ENCODE results near the gene SGMS2. TPM values are rescaled to one million over a fixed set of nuclear protein-coding genes. Genes with fewer than 3 reads are reported as not detected.
A peak's percentile ranks its signal among the peaks of the same experiment; 100 is the strongest.
"Not testable (repeated sequence)": the region's sequence is repeated elsewhere in the genome, so short reads cannot be mapped to it uniquely, and the experiment has no call there.

Gene SGMS2
- total RNA-seq, 1 donor from 2014 or later = 28.0 TPM

DNA sequence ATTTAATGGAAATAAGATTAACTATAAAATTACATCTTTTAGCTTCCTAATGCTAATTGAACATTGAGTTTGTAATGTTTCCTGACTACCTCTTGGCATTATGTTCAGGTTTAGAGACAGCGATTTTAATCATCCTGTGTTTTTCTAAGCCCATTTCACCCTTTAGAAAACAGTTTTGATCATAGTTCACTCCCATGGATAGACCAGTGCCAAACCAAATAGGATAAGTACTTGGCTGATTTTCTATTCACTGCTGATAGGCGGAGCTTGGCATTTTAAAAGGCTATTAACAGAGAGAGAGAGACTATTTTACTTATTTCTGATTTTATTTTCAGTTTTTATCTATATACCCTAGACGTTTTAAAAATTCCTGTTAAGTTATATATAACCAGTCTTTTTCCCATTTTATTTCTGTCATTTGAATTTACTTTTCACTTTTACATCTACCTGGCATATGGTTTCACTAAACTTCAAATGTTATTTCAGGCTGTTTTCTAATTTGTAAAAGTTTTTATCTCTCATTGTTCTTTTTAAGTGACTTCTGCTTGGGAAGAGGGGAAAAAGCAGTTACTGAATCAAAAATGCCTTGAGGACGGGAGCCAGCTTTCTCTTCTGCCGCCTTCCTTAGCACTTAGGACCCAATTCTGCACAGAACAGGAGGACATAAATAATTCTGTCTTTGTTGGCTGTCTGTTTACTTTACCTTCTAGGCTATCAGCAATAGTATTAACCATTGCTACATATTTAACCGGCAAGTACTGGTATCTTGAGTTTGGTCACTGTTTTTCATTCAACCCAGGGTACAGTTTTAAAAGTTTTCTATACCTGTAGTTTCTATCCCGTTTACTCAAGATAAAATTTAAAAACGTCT lies 46.4 kb downstream of the SGMS2 start:
- ATAC-seq = no peak

DNA sequence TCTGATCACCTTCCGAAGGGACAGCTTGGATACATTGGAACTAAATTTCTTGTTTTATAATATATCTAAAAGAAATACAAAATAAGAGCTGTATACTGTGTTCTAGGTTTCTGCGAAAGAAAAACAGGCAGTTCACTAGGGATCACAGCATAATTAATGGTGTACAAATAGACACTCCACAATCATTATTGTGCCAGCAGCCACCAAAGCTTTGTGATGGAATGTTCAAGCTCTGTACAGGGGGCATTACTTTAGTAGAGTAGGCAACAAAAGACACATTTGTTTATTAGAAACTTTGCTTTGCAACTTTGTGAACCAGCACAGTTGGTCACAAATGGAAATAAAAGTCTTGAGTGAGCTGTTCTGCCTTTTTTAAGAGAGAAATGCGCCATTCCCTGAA lies 49.3 kb downstream of the SGMS2 start:
- no peak for ATAC-seq

DNA sequence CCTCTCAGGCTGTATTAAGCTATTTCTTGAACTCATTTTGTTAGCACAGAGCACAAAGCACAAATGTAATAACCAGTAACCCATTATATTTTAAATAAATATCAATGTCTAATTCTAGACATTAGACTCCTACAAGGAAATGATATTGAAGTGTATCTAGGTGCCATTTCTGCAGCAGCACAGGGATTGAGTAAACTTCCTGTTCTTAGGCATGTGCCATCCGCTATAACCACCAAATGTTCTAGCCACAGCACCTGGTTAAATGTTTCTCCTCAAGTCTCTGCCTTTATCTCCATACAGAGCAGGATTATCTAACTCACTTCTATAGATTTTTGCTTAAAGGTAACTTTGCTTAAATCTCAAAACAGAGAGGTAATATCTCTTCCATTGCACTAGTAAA lies 51.4 kb downstream of the SGMS2 start:
- ATAC-seq = no peak

DNA sequence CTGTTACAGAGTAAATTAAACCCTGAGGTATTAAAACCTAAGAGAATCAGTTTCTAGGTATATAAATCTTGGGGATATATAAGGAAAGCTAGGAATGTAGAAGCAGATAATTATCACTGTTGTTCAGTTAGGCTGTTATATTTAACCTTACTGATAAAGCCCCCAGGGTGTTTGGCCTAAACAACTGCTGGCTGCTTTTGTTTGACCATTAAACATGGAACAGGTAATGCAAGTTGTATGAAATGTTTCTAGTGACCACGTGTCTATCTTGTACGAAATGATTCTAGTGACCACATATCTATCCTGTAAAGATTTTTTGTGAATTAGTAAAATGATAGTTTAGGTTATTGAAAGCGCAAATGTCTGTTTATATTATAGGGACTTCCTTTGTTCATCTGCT lies 52.6 kb downstream of the SGMS2 start:
- no peak for ATAC-seq

DNA sequence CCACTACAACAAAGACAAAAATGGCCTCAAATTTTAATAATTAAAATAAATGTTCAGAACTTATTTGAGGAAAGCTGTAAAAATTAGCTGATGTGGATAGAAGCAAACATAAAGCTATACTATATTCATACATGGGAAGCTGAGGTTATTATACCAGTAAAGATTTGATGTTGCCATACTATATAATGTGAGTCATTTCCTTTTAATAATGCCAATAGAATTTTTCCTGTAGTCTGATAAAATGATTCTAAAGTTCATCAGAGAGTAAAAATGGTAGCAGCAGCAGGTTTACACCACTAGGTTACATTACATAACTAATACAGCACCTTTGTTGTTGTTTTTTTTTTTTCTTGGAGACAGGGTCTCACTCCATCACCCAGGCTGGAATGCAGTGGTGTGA lies 61.1 kb downstream of the SGMS2 start:
- peak; percentile 43 for ATAC-seq

DNA sequence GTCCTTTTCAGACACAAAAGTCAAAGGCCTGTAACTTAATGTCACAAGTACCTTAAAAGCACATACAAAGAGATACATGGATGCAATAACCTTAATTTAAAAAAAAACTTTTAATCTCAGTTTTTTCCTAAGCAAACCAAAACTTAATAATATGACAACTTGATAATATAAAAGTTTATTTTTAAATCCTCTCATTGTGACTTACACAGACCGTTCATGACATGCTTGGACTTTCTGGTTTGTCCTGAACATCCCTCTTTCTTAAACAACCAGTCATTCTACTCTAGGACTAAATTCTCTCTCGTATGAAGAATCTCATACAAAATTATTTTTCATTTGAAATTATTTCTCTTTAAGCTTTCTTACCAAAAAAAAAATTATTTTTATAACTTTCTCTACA lies 63.5 kb downstream of the SGMS2 start:
- no peak for ATAC-seq

DNA sequence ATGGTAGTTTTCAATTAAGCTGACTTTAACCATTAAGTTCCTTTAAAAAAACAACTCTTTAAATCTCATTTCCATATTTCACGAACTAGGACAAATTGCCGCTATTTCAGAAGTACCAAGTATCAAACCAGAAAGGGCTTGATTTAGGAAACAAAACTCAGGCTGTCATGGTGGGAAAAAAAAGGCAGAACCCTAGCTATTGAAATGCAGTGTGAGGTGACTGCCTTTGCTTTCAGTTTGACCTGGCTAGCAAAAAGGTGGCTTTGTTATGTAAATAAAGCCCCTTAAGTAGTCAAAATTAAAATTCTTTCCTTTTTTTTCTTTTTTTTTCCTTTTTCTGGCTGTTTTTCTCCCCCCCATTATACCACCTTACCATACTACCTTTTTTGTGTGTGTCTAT lies 66.0 kb downstream of the SGMS2 start:
- no peak for ATAC-seq

DNA sequence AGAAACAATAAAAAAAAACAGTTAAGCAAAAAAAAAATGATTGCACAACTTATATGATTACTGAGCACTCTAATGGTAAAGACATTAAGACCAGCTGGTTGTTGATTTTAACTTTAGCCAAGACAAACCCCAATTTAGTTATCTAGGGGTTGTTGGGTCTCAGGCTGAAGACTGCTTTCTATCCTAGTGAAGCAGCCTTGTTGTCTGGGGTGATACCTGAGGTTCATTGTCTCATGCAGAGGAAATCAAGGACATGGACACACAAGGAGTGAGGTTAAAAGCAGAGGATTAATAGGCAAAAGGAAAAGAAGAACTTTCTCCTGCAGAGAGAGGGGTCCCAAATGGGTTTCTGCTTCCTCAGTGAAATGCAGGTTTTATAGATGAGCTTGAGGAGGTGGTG lies 66.6 kb downstream of the SGMS2 start:
- ATAC-seq = no peak

DNA sequence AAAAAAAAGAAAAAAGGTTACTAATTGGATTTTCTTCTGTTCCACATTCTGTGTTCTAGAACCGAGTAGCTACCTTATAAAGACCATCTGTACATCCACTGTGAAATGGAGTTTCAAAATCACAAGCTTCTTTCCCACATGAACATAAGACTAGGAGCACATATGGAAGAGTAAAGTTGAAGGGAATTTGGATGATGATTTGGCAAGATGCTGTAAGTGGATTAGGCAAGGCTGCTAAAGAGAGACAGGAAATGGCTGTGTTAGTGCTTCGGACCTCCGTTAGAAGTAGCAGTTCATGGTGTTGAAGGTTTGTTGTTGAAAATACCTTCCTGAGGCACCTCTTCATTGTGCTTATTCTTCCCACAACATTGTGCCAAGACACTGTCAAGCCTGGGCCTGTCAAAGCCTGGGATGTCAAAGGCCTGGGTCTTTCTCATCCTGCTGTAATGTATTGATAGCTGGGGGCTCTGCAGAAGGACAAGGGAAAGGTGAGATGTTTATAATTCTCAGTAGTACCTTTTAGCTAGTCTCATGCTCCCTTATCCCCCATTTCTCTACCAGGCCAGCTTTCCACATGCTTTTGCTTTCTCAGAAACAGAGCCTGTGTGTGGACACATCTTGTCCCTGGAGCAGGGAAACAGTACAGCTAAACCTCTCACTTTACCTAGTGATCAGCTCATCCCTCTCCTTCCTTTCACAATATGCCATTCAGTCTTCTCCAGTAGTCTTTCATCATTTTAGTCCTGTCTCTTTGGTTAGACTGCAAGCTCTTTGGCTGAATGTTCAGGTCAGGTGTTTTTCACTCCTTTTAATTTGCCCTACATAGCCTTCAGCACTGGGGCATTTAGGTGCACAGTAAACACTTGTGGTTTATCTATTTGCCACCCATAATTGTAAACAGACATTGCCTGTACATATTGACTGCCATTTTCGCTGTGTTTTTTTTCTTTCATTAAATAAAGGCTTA lies 68.7 kb downstream of the SGMS2 start:
- ATAC-seq = no peak

DNA sequence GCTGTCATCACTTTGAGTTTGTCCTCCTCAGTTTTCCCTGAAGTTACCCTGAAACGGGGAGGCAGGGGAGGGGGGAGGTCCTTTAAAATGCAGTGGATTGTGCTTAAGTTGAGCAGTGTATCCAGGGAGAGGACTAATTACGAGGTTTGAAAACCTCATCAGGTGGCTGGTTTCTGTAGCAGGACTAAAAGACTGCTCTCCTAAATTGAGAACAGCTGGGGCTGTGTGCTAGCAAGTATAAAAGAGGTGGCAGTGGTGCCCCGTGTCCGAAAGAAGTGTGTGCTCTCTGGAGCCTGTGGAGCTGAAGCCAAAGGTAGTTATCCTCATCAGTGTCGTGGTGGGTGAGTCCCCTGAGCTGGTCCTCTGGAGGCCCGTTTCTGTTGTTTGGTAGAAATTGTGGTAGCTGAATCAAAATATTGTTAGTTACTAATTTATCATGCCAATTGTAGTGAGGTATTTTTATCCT lies 69.4 kb downstream of the SGMS2 start:
- no peak for ATAC-seq

DNA sequence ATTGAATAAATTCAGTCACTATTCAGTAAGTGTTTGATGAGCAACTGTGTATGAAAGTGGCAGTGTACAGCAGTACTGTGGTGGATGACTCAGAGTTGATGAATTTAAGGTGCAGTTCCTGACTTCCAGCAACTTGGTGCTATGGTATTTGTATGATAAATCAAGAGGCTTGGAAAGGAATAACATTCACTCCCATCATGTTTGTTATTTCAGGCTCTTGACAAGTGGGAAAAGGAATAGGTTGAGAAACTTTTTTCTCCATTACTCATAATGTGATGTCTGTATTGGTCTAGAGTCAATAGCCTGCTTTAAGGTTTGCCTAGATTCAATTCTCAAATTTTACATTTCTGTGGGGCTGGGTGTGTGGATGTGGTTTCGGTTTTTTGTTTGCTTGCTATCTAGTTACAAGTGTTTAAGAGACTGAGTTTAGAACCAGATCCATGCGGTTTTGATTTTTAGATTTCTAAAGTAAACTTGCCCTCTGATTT lies 71.5 kb downstream of the SGMS2 start:
- peak; percentile 99 for ATAC-seq

DNA sequence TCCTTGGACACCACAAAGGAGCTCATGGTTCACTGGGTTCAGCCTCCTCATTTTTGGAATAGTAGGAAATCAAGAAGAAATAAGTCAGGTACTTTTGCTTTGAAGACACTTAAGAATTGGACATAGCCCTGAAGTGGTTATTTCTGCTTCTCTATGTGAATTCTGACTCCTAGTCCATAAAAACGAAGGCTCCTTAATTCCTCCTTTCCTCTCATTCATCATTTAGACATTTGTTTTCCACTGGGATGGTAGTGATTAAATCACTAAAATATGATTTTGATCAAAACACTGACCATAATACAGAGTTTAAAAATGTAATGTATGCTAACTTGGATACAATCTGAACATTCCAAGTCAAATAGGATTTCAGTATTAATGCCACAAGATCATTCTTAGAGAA lies 71.9 kb downstream of the SGMS2 start:
- no peak for ATAC-seq

DNA sequence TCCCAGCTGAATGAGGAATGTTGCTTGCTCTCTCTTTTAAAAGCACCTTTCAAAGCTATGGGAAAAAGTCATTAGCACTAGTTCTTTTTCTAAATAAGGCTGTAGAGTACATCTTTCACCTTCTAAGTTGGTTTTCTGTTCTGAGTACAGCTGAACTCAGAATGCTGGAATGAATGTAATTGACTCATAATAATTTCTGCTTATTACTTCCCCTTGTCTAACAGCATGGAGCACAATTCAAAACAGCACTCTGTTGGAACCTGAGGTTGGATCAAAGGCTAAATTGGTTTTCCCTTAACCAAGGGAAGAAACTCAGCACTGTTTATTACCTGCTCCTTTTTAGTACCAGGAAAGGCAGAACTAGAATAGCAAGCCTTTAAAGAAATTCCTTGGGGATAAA lies 73.1 kb downstream of the SGMS2 start:
- ATAC-seq = no peak

DNA sequence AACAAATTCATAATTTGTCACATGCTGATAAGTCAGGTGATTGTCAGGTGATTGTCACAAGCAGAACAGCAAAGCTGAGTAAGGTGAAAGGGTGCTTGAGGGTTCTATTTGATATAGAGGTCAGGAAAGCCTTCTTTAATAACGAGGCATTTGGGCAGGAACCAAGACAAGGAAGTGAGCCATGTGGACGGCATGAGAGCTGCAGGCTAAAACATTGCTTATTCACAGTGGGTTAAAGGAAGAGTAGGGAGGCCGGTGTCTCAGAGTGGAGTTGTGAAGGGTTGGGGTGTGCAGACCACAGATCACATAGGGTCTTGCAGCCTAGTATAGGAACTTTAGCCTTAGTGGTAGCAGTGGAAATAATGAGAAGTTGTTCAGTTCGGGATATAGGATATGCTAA lies 75.3 kb downstream of the SGMS2 start:
- no peak for ATAC-seq

DNA sequence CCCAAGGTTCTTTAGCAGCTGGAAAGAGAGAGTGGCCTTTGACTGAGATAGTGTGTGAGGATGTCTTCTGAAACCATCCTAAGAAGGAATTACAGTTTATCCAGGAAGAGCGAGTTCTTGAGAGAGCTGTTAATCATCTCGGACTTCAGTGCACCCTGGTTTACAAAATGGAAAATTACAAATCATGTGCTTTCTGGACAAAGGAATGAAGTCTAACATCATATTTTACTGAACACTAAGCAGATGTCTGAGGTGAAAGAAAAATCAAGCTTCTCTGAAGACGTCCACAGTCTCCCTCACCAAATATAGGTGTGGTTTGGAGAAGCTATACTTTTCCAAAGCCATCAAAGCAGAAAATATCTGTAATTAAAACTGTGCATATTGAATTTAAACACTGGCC lies 75.8 kb downstream of the SGMS2 start:
- ATAC-seq = no peak

DNA sequence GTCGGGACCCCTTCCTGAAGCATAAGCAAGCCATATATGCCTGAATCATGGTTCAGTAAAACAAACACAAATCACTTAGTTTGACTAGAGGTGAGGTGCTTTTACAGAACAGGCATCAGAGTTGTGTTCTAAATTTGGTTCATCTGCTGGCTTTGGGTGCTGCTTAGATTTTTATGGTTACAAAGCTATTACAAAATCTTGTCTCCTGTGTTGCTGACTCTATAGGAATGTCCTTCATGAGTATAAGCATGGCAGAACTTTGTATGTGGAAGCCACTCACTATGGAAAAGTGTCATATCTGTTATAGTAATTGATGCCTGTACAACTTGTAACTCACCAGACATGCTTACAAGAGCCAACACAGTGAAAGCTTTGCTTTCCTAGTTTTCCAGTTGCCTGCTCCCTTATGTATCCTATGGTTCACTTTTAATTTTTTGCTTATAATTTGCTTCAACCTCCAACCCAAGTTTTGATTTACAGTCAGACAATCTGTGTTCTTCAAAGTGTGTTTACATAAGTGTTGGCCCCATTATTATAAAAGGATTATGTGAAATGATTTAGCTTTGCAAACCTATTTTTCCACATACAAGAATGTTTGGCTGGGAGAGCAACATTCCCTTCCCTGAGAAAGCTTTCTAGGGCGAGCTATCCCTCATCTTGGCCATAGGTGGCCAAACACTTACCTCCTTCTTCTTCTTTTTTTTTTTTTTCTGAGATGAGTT lies 76.6 kb downstream of the SGMS2 start:
- no peak for ATAC-seq

DNA sequence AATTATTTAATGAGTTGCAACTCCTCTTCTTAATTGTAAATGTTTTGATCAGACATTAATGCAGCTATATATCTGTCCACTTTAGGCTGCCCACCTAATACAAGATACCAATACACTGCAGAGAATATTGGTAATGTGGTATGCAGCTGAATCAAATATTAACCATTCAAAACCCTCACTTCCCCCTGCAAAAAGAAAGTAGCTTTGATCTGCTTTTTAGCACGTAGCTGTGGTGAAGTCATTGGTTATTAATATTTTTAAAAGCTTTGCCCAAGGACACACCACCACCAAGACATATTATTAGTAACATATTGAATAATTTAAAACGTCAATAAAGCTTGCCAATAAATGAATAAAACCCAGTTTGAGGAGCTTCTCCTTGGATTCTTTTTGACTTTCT lies 78.0 kb downstream of the SGMS2 start:
- no peak for ATAC-seq

DNA sequence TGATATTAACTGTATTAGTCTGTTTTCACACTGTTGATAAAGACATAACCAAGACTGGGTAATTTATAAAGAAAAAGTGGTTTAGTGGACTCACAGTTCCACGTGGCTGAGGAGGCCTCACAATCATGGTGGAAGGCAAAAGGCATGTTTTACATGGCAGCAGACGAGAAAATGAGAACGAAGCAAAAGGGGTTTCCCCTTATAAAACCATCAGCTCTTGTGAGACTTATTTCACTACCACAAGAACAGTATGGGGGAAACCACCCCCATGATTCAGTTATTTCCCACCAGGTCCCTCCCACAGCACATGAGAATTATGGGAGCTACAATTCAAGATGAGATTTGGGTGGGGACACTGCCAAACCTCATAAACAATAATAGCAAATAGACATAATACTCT lies 80.3 kb downstream of the SGMS2 start:
- not testable (repeated sequence) for ATAC-seq

DNA sequence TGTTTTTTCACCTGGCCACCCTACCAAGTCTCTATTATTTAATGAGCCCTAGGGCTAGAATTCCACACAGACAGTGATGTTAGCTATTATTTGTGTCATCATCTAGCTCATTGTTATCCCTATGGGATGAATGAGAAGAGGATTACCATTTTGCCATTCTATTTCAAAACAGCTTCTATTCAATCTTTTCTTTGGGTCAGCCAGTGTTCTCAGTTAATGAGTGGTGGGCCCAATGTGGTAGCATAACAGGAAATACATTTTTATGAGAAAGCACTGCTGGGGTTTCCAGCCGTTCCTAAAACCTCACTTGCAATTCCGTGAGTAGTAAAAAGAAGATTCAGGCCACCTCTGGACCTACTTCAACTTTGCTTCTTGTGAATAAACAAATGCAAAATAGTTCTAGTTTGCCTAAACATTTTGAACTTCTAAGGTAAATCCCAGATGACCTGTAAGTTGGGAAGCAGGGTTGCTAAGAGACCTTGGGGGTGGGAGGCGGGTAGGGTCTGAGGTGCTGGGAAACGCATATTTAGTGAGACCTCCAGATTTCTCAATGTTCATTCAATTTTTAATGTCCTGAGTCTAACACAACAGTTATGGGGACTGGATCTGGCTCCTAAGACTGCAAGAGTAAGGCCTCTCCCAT lies 81.8 kb downstream of the SGMS2 start:
- ATAC-seq = no peak

DNA sequence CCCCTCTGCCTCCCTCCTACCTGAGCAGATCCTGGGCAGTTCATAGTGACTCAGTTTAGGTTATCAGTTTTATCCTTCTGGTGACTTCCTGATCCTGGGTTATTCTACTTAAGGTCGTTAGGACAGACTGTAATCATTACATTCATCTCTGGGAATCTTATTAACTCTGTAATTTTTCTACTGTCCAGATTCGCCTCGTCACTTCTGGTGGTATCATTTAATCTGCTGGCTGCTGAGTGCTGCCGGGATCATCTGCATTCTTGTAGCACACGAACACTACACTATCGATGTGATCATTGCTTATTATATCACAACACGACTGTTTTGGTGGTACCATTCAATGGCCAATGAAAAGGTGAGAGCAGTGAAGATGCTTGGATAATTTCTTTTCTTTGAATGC lies 83.6 kb downstream of the SGMS2 start:
- no peak for ATAC-seq

DNA sequence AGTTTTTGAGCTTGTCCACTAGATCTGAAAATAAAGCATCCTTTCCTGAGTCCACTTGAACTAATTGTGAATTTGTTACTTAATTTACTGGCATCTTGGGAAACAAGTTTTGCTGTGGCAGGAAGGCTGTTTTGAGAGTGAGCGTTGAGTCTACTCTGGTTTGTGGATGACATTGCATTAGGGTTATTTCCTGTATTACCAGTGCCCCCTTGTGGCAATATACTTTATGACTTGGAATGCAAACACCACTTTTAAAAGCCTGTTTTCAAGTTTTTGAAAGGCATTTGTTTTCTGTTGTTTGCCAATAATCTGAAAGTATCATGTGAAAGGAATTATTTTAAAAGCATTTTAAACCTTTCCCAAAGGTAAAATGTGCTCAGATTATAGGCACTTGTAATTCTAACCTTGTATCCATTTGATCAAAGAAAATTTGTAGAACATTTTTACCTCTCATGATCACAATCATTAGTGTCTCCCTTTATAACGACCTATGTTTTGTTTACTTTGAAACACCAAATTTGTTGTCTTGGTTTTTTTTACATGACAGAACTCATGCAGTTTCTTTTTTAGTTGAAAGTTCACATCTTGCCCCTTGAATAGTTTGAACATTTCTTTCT lies 88.7 kb downstream of the SGMS2 start:
- ATAC-seq = peak; percentile 89

DNA sequence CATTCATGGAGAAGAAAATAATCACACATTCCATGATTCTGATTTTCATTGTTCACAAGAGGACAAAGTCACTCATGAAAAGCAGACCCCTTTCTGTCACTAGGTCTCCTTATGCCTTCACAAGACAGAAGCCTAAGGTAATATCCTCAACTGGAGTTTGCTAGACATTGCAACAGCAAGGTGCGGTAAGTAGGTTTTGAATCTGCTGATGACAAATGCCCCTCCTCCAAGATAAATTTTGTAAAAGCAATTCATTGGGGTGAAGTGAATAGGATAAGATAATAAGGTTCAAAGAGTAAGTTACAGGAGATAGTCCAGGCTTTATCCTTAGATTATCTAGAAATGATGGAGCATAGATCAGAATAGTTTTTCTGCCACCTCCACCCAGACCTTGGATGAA lies 90.5 kb downstream of the SGMS2 start:
- ATAC-seq = no peak

All from esophagus mucosa (tissue), 1 donor.